ENCODE results near the gene ITPKC.
"Not testable (repeated sequence)": the region's sequence is repeated elsewhere in the genome, so short reads cannot be mapped to it uniquely, and the experiment has no call there.

The ITPKC gene

DNA sequence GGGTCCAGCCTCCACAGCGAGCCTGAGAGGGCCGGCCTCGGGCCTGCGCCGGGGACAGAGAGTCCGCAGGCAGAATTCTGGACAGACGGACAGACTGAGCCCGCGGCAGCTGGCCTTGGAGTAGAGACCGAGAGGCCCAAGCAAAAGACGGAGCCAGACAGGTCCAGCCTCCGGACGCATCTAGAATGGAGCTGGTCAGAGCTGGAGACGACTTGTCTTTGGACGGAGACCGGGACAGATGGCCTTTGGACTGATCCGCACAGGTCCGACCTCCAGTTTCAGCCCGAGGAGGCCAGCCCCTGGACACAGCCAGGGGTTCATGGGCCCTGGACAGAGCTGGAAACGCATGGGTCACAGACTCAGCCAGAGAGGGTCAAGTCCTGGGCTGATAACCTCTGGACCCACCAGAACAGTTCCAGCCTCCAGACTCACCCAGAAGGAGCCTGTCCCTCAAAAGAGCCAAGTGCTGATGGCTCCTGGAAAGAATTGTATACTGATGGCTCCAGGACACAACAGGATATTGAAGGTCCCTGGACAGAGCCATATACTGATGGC, 490 bp downstream of the ITPKC start:
- Mint-ChIP-seq H3K9me3 (no peaks in the 10 kb centered on the region), H3K36me3 (peaks cover 18% of the 10 kb centered on the region), H3K27ac (no peak overlapping the region), H3K4me3 (peak overlapping the region; percentile 89), H3K27me3 (no peaks in the 10 kb centered on the region), H3K4me1 (peaks cover 78% of the 10 kb centered on the region)
- CTCF ChIA-PET, result interaction anchor here (0.7 to 2.1 kb wide), 2 partner anchors 33 to 34 kb away, joined by 3 to 7 read pairs; partner anchors contain the start of gene ACTMAP
- no peak for DNase-seq

GRCh38 chr19:40717880-40718773, 1.2 kb downstream of the ITPKC start:
- Mint-ChIP-seq H3K27me3 (no peaks in the 10 kb centered on the region), H3K36me3 (peaks cover 17% of the 10 kb centered on the region), H3K27ac (peak overlapping the region; percentile 84), H3K4me3 (peak overlapping the region; percentile 89), H3K9me3 (no peaks in the 10 kb centered on the region), H3K4me1 (peaks cover 77% of the 10 kb centered on the region)
- CTCF ChIA-PET, result interaction anchor here (2.1 kb wide), 1 partner anchor 32 kb away, joined by 7 read pairs; the partner anchor contains the start of gene ACTMAP
- peak; percentile 23 for DNase-seq

DNA sequence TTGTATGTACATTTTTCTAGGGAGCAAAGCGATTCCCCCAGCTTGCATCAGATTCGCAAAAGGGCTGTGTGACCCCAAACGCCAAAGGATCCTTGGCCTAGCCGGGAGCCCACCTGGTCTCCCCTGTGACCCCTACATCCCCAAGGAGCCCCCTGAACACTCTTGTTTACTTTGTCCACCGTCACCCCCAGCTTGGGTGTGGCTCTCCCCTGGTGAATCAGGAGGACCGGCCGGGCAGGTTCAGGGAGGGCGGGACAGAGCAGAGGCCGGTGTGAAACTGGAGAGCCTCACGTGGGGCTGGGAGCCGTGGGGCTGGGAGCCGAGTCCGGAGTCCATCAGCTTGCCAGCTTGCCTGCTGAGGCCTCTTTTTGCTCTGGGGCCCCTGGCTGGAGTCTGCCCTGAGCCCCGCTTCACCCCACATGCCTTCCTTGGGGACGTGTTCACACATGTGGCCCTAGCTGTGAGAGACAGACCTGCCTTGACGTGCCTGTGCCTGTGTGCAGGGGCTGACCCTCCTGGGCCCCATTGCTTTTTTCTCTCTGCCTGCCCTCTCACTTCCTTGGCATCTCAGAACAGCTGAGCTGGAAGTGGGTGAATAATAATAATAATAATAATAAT, 2.0 kb downstream of the ITPKC start:
- Mint-ChIP-seq H3K4me3 (peak overlapping the region; percentile 89), H3K9me3 (no peaks in the 10 kb centered on the region), H3K4me1 (peaks cover 77% of the 10 kb centered on the region), H3K36me3 (peaks cover 21% of the 10 kb centered on the region), H3K27ac (no peak overlapping the region), H3K27me3 (no peaks in the 10 kb centered on the region)
- CTCF ChIA-PET, result no interaction called here
- DNase-seq, result no peak

- Mint-ChIP-seq H3K9me3 (no peaks in the 10 kb centered on the region), H3K4me3 (no peak overlapping the region), H3K4me1 (peaks cover 71% of the 10 kb centered on the region), H3K36me3 (peaks cover 21% of the 10 kb centered on the region), H3K27me3 (no peaks in the 10 kb centered on the region), H3K27ac (no peak overlapping the region)
- DNase-seq, result no peak
- CTCF ChIA-PET, result no interaction called here
Measured at GRCh38 chr19:40719414-40719894, 2.5 kb downstream of the ITPKC start.

DNA sequence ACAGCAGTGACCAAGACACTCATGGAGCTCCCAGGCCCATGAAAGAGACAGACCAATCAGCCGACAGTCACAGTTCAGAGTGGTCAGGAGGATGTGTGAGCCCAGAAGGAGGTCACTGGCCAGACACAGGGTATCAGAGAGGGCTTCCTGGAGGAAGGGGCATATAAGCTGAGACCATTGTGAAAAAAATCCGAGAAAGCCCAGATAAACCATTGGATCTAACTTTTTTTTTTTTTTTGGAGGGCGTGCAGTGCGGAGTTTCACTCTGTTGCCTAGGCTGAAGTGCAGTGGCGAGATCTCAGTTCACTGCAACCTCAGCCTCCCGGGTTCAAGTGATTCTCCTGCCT, 4.2 kb downstream of the ITPKC start:
- no peaks in the 10 kb centered on the region for H3K9me3 Mint-ChIP-seq
- H3K36me3 Mint-ChIP-seq, result peaks cover 21% of the 10 kb centered on the region
- H3K27me3 Mint-ChIP-seq, result no peaks in the 10 kb centered on the region
- H3K27ac Mint-ChIP-seq, result no peak overlapping the region
- DNase-seq, result no peak
- H3K4me1 Mint-ChIP-seq, result peaks cover 54% of the 10 kb centered on the region
- CTCF ChIA-PET, result interaction anchor here (2.2 kb wide), 1 partner anchor 86 kb away, joined by 5 read pairs; no protein-coding TSS in a partner anchor
- no peak overlapping the region for H3K4me3 Mint-ChIP-seq

DNA sequence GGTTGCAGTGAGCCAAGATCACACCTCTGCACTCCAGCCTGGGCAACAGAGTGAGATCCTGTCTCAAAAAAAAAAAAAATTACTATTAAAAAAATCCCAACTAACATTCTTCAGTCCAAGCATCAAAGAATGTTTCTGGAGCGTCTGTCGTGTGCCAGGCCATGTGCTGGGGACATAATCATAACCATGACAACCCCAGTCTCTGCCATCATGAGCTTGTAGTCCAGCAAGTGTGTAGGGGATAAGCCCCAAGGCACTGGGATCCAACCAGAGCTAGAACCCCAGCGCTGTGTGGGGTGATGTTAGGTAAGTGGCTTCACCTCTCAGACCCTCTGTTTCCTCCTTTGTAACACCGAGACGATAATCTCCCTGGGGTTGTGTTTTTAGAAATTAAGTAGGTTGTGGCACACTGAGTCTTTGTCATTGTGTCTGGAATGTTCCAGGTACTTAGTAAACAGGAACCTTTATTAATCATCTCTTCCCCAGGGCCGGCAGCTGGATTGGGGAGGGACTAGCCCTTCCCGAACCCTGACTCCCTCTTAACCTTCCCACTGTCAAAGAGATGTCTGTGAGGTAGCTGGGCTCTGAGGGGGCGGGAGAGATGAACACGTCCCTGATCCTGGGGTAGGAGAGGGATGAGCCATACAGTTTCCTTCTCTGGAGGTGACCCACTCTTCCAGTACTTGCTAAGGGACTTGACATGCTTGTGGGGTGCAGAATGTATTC, 5.2 kb downstream of the ITPKC start:
- CTCF ChIA-PET, result interaction anchor here (0.6 to 2.2 kb wide), 3 partner anchors 83 to 112 kb away, joined by 3 to 5 read pairs (median 3); no protein-coding TSS in a partner anchor
- Mint-ChIP-seq H3K4me1 (peaks cover 49% of the 10 kb centered on the region), H3K27me3 (no peaks in the 10 kb centered on the region), H3K9me3 (no peaks in the 10 kb centered on the region), H3K27ac (no peak overlapping the region), H3K4me3 (no peak overlapping the region), H3K36me3 (peaks cover 26% of the 10 kb centered on the region)
- no peak for DNase-seq

- Mint-ChIP-seq H3K36me3 (peaks cover 36% of the 10 kb centered on the region), H3K27ac (no peak overlapping the region), H3K4me3 (no peak overlapping the region), H3K27me3 (no peaks in the 10 kb centered on the region), H3K9me3 (no peaks in the 10 kb centered on the region), H3K4me1 (peaks cover 35% of the 10 kb centered on the region)
- no peak for DNase-seq
- CTCF ChIA-PET, result no interaction called here
Measured at GRCh38 chr19:40723661-40724254, 6.8 kb downstream of the ITPKC start.

DNA sequence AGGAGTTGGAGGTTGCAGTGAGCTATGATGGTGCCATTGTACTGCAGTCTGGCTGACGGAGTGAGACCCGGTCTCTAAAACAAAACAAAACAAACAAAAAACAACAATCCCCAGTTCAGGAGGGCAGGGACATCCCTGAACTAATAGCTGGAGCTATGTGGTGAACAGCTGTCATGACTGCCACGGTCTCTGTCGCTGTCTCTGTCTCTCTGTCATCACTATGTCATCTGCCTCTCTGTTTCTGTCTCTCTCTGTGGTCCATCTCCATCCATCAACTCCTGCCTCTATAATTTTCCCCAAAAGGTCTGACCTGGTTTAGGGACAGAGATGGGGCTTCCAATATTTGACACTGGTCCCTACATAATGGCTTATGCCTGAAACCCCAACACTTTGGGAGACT, 7.4 kb downstream of the ITPKC start:
- H3K36me3 Mint-ChIP-seq, result peaks cover 38% of the 10 kb centered on the region
- CTCF ChIA-PET, result no interaction called here
- H3K4me1 Mint-ChIP-seq, result peaks cover 29% of the 10 kb centered on the region
- no peaks in the 10 kb centered on the region for H3K9me3 Mint-ChIP-seq
- DNase-seq, result no peak
- no peaks in the 10 kb centered on the region for H3K27me3 Mint-ChIP-seq
- no peak overlapping the region for H3K27ac Mint-ChIP-seq
- H3K4me3 Mint-ChIP-seq, result no peak overlapping the region

- no peaks in the 10 kb centered on the region for H3K27me3 Mint-ChIP-seq
Measured at GRCh38 chr19:40724855-40725254, 7.9 kb downstream of the ITPKC start.

GRCh38 chr19:40726279-40726678, 9.4 kb downstream of the ITPKC start:
- Mint-ChIP-seq H3K4me3 (no peak overlapping the region), H3K27ac (no peak overlapping the region), H3K9me3 (no peaks in the 10 kb centered on the region), H3K36me3 (peaks cover 38% of the 10 kb centered on the region), H3K4me1 (peaks cover 11% of the 10 kb centered on the region), H3K27me3 (no peaks in the 10 kb centered on the region)
- CTCF ChIA-PET, result no interaction called here
- no peak for DNase-seq

More at GRCh38 chr19:40724855-40725254, 7.9 kb downstream of the ITPKC start:
- Mint-ChIP-seq H3K4me1 (peaks cover 24% of the 10 kb centered on the region), H3K9me3 (no peaks in the 10 kb centered on the region), H3K27ac (no peak overlapping the region), H3K36me3 (peaks cover 38% of the 10 kb centered on the region), H3K4me3 (no peak overlapping the region)
- DNase-seq, result no peak
- CTCF ChIA-PET, result no interaction called here

DNA sequence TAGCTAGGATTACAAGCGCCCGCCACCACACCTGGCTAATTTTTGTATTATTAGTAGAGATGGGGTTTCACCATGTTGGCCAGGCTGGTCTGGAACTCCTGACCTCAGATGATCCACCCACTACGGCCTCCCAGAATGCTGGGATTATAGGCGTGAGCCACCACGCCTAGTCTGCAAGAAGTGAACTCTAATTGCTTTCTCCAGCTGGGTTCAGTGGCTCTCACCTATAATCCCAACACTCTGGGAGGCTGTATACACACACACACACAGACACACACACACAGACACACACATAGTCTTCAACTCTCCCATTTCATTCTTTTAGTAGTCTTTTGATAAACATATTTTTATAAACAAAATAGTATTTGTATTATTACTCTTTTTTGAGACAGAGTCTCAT, 13.2 kb downstream of the ITPKC start:
- H3K27me3 Mint-ChIP-seq, H3K4me1 Mint-ChIP-seq, H3K9me3 Mint-ChIP-seq, H3K27ac Mint-ChIP-seq, DNase-seq, H3K4me3 Mint-ChIP-seq: not testable (repeated sequence)
- CTCF ChIA-PET, result interaction anchor here (1.0 to 1.6 kb wide), 2 partner anchors 72 to 77 kb away, joined by 3 read pairs; no protein-coding TSS in a partner anchor
- peaks cover 38% of the 10 kb centered on the region for H3K36me3 Mint-ChIP-seq

DNA sequence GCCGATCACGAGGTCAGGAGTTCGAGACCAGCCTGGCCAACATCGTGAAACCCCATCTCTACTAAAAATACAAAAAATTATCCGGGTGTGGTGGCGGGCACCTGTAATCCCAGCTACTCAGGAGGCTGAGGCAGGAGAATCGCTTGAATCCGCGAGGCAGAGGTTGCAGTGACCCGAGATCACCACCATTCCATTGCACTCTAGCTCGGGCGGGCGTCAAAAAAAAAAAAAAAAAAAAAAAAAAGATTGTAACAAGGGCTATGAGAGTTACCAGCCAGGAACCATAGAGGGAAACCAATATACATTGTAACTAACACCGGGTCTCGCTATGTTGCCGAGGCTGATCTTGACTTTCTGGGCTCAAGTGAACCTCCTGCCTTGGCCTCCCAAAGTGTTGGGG, 15.4 kb downstream of the ITPKC start:
- CTCF ChIA-PET, result interaction anchor here (0.6 kb wide), 1 partner anchor 111 kb away, joined by 3 read pairs; no protein-coding TSS in a partner anchor
- H3K27me3 Mint-ChIP-seq, result not testable (repeated sequence)
- peaks cover 38% of the 10 kb centered on the region for H3K36me3 Mint-ChIP-seq

GRCh38 chr19:40733149-40733548, 16.2 kb downstream of the ITPKC start:
- Mint-ChIP-seq H3K4me1 (no peaks in the 10 kb centered on the region), H3K27me3 (no peaks in the 10 kb centered on the region)
- CTCF ChIA-PET, result no interaction called here

More for the DNA sequence above, 15.4 kb downstream of the ITPKC start:
- H3K4me1 Mint-ChIP-seq, H3K4me3 Mint-ChIP-seq, H3K27ac Mint-ChIP-seq, DNase-seq, H3K9me3 Mint-ChIP-seq: not testable (repeated sequence)

More at GRCh38 chr19:40733149-40733548, 16.2 kb downstream of the ITPKC start:
- no peaks in the 10 kb centered on the region for H3K9me3 Mint-ChIP-seq
- DNase-seq, result no peak
- H3K36me3 Mint-ChIP-seq, result peaks cover 35% of the 10 kb centered on the region
- no peak overlapping the region for H3K27ac Mint-ChIP-seq
- no peak overlapping the region for H3K4me3 Mint-ChIP-seq

All from activated naive CD4-positive, alpha-beta T cell treated with anti-CD3 and anti-CD28 coated beads, Interleukin-2, amount 10 ng/mL, durations not matched to agents 7 days and 5 days (primary cell).